Sciatic nerve (tissue), 2 donors: ENCODE data around the gene ERH. TPM values are rescaled to one million over a fixed set of nuclear protein-coding genes. Genes with fewer than 3 reads are reported as not detected.

Experiments
- ATAC-seq: fragments of 200-7000 bp; cut with Tn5 transposase; one replicate; pipeline ENCODE4 v1.9.1; 2020; ENCODE audit warnings: mild to moderate bottlenecking, moderate library complexity
- DNase-seq: peaks from one replicate; pipeline ENCODE4 v3.0.0-alpha.2; 2020; ENCODE audit warnings: low spot score
- intact Hi-C: fragments of 100-400 bp; cut with DNase I; formaldehyde crosslinking; loops from one replicate; pipeline ENCODE4 v1.14.2; 2022
- total RNA-seq: library from RNA; stranded (reverse); fragmentation: NEBNext Ultra II Directional; extraction: Animal tissue kit (Norgen Biotek cat#: 25700); gene quantifications from one replicate; pipeline ENCODE4 v1.2.1, GENCODE V29; 2021
- donor health status: DM: no; HTN: no; CAD: no.
- donor health status: DM: no; HTN: no; CAD: no.

ERH gene
- total RNA-seq, 1 donor from 2014 or later: 113 TPM

DNA sequence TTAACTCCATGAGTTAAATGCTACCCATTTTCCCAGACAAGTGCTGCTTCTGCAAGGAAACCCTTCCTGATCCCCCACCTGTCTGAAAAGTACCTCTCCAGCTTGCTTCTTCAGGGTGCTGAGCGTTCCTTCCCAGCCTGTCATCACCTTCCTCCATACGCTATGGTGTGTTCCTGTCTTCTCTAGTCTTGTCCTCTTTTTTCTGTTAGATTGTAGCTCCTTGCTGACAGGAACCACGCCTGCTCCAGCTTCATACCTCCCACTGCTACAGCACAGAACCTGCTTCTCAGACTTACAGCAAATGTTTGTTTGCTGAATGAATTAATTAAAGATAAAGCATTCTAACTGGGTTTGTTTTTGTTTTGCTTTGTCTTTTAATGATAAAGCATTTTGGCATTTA is 39.1 kb downstream of the ERH start:
- ATAC-seq: no peak
- no peak for DNase-seq
- intact Hi-C loops: no loop called here

GRCh38 chr14:69358233-69358963 is 39.7 kb downstream of the ERH start:
- no peak for DNase-seq
- no peak for ATAC-seq
- intact Hi-C loops: no loop called here

- ATAC-seq: no peak
- DNase-seq: no peak
- intact Hi-C loops: no loop called here
These were observed 40.4 kb downstream of the ERH start for GRCh38 chr14:69357544-69358200.

DNA sequence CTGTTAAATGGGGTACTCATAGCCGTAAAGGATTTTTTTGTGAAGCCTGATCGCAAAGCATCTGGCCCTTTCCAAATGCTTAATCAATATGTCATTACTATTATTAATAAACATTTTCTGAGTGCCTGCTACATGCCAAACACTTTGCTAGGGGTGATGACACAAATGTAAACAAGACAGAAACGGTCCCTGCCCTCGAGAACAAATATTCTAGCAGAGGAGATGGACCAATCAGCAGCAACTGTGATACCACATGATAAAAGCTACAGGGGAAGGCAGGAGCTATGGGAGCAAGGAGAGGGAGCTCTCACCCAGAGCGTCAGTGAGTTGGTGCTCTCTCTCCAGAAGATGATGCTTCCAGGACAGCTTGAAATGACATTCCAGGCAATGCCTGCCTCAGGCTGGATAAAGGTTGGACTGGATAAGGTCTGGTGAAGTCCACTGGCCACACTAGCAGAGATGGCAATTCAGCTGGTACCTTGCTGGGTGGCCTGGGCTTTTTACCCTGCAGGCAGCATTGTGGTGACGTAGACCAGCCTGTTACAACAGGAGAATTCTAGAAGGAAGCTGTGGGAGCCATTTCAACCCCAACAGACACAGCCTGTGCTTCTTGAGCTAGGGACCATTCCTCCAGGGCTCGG is 41.1 kb downstream of the ERH start:
- DNase-seq (no peak), ATAC-seq (no peak)
- intact Hi-C loops: no loop called here

GRCh38 chr14:69355607-69356281 is 42.4 kb downstream of the ERH start:
- DNase-seq: no peak
- peak; percentile 85 for ATAC-seq
- intact Hi-C loops: no loop called here

- intact Hi-C loops: no loop called here
- peak; percentile 35 for ATAC-seq
- DNase-seq: no peak
These were observed 42.9 kb downstream of the ERH start for GRCh38 chr14:69355154-69355597.

GRCh38 chr14:69354383-69355153 is 43.5 kb downstream of the ERH start:
- DNase-seq (no peak), ATAC-seq (peak; percentile 7)
- intact Hi-C loops: no loop called here

DNA sequence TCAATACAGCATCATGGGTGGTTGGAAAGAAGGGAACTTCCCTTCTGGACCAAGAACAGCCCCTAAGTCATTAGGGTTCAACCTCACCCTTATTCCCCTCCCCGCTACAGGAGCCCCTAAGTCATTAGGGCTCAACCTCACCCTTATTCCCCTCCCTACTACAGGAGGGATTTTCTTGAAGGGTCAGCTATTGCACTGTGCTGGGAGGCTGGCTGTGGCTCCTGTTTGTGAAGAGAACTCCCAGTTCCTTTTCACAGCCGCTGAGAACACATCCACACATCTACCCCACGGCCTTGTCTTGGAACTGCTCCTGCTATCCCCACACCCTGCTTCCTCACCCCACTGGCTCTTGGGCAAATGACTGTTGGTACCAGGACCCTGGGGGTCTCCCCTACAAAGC is 44.9 kb downstream of the ERH start:
- ATAC-seq (no peak), DNase-seq (no peak)
- intact Hi-C loops: no loop called here

- intact Hi-C loops: no loop called here
These were observed 46.2 kb downstream of the ERH start for GRCh38 chr14:69351911-69352310.

DNA sequence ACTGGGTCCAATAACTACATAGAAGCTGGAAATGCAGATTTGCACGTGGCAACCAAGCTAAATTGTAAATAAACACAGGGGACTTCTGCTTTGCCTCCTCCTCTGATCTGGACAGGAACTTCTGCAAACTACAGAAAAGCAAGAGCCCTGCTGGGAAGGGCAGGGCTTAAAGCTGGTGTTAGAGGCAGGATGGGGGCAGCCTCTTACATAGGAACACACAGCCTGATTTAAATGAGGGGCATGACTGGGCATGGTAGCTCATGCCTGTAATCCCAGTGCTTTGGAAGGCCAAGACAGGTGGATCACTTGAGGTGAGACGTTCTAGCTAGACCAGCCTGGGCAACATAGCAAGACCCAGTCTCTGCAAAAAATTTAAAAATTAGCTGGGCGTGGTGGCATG is 46.7 kb downstream of the ERH start:
- DNase-seq (no peak), ATAC-seq (no peak)
- intact Hi-C loops: no loop called here

More at GRCh38 chr14:69351911-69352310, 46.2 kb downstream of the ERH start:
- no peak for DNase-seq
- ATAC-seq: no peak

- intact Hi-C loops: no loop called here
- no peak for ATAC-seq
These were observed 47.2 kb downstream of the ERH start for GRCh38 chr14:69350892-69351291.

GRCh38 chr14:69349091-69349777 is 48.9 kb downstream of the ERH start:
- intact Hi-C loops: no loop called here
- no peak for DNase-seq
- no peak for ATAC-seq

More at GRCh38 chr14:69350892-69351291, 47.2 kb downstream of the ERH start:
- DNase-seq: no peak

DNA sequence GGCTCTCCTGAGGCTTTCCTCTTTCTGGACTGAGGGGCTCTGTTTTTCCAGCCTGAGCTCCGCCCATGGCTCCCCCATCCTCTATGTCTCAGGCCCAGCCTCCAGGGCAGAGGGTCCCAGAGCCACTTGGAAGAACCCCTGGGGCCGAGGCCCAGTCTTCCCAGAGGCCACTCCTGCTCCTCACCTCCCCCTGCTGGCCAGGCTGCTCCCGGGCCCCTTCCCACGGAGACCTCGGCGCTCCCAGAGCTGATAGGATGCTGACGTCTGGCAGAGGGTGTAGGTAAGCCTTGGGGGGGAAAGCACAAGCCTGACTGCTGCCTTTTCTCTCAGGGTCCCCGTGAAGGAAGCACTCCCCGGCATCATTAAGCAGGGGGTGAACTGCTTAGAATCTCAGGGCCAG is 51.4 kb downstream of the ERH start:
- DNase-seq: no peak
- intact Hi-C loops: no loop called here
- ATAC-seq: no peak

DNA sequence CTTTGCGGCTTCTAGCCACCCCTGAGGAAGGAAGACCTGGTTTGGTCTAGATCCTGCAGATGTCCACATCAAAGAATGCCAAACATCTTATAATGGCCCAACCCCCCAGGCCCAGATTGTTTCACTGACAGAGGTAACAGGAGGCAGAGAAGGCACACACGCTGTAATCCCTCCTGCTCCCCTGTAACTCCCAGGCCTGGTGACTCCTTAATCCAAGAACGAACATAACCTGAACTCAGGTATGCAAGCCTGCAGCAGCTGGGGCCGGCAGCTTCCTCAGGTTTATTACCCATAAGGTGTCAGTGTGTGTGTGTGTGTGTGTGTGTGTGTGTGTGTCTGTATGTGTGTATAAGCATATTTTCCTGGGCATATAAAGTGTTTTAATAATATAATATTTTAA is 52.7 kb downstream of the ERH start:
- ATAC-seq (no peak), DNase-seq (no peak)
- intact Hi-C loops: no loop called here

DNA sequence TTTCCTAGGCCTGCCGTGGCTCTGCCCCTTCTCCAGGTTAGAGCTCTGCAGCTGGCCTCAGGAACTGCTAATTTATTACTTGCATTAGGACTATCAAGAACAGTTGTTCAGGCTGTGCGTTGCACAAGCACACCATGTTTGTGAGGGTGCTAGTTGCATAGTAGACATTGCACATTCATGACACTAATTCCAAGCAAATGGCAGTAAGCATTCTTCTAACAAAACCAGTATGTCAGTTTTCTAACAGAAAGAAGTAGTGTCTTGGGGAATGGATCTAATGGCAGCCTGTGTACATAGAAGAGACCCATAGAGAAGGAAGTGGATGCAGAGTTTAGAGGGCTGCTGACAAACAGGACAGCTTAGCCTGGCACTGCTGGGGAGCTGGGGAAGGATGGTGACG is 53.9 kb downstream of the ERH start:
- ATAC-seq (no peak), DNase-seq (no peak)
- intact Hi-C loops: no loop called here

DNA sequence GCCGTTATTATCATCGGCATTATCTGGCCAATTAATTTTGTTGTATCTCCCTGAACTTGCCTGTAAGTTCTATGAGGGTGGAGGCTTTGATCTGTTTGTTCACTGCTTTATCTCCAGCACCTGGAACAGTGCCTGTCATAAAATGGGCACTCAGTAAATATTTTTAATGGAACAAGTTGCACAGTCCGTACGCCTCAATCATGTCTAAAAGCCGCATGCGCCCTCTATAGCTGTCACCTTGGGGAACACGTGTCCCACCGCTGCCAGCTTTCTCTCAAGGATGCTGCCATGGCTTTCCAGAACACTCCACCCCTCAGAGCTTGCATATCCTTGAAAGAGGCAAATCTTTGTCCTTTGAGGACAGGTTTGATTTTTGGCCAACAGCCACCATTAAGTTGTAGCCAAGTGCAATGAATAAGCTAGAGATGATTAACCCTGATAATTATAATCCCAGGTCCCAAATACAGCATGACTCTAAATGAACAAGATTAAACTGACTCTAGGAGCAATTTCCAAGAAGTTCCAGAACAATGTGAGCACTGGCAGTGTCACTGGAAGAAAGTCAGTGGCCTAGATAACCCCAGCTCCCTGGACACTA is 55.1 kb downstream of the ERH start:
- DNase-seq (no peak), ATAC-seq (no peak)
- intact Hi-C loops: no loop called here

DNA sequence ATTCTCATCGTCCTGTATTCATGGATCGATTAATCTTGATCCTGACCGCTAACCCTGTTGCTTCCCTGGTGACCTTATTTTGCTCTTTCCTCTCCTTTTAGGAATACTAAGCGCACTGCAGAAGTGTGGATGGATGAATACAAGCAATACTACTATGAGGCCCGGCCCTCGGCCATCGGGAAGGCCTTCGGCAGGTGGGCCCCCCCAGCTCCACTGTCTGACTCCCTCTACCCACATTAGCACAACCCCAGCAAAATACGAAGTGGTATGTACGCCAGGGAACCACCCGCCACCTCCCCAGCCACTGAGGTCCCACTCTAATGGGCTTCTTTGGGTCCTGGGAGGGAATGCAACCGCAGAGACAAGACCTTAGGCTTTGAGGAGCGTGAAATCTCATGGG is 58.7 kb downstream of the ERH start:
- intact Hi-C loops: no loop called here
- ATAC-seq (no peak), DNase-seq (no peak)

- ATAC-seq: no peak
- DNase-seq: no peak
- intact Hi-C loops: no loop called here
These were observed 60.1 kb downstream of the ERH start for GRCh38 chr14:69337984-69338383.
